ENCODE results near the gene WDR4. TPM values are rescaled to one million over a fixed set of nuclear protein-coding genes. Genes with fewer than 3 reads are reported as not detected.

Gene WDR4
- total and polyA plus RNA-seq, 9 of the 15 experiments (the other 6 are each of a cell fraction or from before 2014, with no cell fraction given) = 5.4 to 95.4 (median 32.1) TPM

GRCh38 chr21:42878993-42879787, at the start of gene WDR4 (continued):
- TF ChIP-seq CTBP1 (IDR thresholded peaks at IDR 0.05; ENCODE audit: borderline replicate concordance) (peak; percentile 48; the same call in 1 of the 2 replicates), SREBF1 (IDR thresholded peaks at IDR 0.05; ENCODE audit: borderline replicate concordance, low read depth, low read length) (no peak), TRIM24 (IDR thresholded peaks at IDR 0.05) (peak in 1 of 2 experiments; percentile 56; a peak in 2 of 4 replicates), CREB3L1 (IDR thresholded peaks at IDR 0.05; ENCODE audit: borderline replicate concordance, low read depth) (peak; percentile 81), MEF2D (tag; conservative IDR thresholded peaks at IDR 0.05; ENCODE audit: low read depth) (no peak), MCM3 (IDR thresholded peaks at IDR 0.05) (no peak), ZBTB43 (CRISPR knock-in tag; IDR thresholded peaks at IDR 0.05) (no peak), CHD2 (IDR thresholded peaks at IDR 0.05; ENCODE audit: low read depth, low read length) (no peak), ESRRB (CRISPR knock-in tag; IDR thresholded peaks at IDR 0.05; ENCODE audit: borderline replicate concordance) (no peak), ZNF133 (CRISPR knock-in tag; IDR thresholded peaks at IDR 0.05) (no peak), CREB3 (tag; conservative IDR thresholded peaks at IDR 0.05; ENCODE audit: low read depth) (no peak), ARID3B (CRISPR knock-in tag; IDR thresholded peaks at IDR 0.05; ENCODE audit: borderline replicate concordance) (no peak), HDAC2 (IDR thresholded peaks at IDR 0.05) (peak; percentile 98), RAD51 (IDR thresholded peaks at IDR 0.05; ENCODE audit: borderline replicate concordance, low read depth) (peak; percentile 91), GATA2 (CRISPR knock-in tag; IDR thresholded peaks at IDR 0.05) (no peak), BCOR (IDR thresholded peaks at IDR 0.05) (no peak), STAT5B (CRISPR knock-in tag; IDR thresholded peaks at IDR 0.05) (no peak), BCL6 (CRISPR knock-in tag; IDR thresholded peaks at IDR 0.05) (no peak), ZEB2 (IDR thresholded peaks at IDR 0.05) (0 out of 2 replicates have a peak, but pooled peaks have one; percentile 57), ZNF134 (CRISPR knock-in tag; conservative IDR thresholded peaks at IDR 0.05) (no peak), ZBTB7A (IDR thresholded peaks at IDR 0.05; ENCODE audit: borderline replicate concordance, control insufficient read depth, low read depth, low read length) (peak; percentile 45; the same call in 1 of the 2 replicates), ETV6 (IDR thresholded peaks at IDR 0.05; ENCODE audit: borderline replicate concordance in 1 of 2, low read depth in 2 of 2, low read length in 1 of 2) (no peak; a peak in 1 of 4 replicates), ETV6 (CRISPR knock-in tag; IDR thresholded peaks at IDR 0.05; ENCODE audit: borderline replicate concordance) (peak; percentile 86)
